Retinal pigment epithelial cell (primary cell): Measurements from ENCODE around the gene CEMIP.

ENCODE experiments used
- DNase-seq: peaks from one replicate; pipeline ENCODE4 v3.0.0-alpha.2; 2010; ENCODE audit warnings: low read depth
- H3K4me3 ChIP-seq: 2 replicates; pipeline ENCODE4 v1.5.1; 2011; ENCODE audit warnings: mild to moderate bottlenecking, low read length, control low read depth, moderate library complexity
- TF ChIP-seq, protein P1 (sequence below): conservative IDR thresholded peaks from 2 replicates; pipeline ENCODE4 v1.5.1; 2011; ENCODE audit warnings: low read depth, low read length, control low read depth, inconsistent platforms

CEMIP gene

GRCh38 chr15:80936288-80937078, 157.3 kb downstream of the CEMIP start:
- no peak overlapping the region for H3K4me3 ChIP-seq
- DNase-seq = no peak
- TF ChIP-seq, protein P1, sequence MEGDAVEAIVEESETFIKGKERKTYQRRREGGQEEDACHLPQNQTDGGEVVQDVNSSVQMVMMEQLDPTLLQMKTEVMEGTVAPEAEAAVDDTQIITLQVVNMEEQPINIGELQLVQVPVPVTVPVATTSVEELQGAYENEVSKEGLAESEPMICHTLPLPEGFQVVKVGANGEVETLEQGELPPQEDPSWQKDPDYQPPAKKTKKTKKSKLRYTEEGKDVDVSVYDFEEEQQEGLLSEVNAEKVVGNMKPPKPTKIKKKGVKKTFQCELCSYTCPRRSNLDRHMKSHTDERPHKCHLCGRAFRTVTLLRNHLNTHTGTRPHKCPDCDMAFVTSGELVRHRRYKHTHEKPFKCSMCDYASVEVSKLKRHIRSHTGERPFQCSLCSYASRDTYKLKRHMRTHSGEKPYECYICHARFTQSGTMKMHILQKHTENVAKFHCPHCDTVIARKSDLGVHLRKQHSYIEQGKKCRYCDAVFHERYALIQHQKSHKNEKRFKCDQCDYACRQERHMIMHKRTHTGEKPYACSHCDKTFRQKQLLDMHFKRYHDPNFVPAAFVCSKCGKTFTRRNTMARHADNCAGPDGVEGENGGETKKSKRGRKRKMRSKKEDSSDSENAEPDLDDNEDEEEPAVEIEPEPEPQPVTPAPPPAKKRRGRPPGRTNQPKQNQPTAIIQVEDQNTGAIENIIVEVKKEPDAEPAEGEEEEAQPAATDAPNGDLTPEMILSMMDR = no peak

GRCh38 chr15:80937718-80938117, 158.5 kb downstream of the CEMIP start:
- no peak overlapping the region for H3K4me3 ChIP-seq
- DNase-seq = no peak
- TF ChIP-seq, protein P1 = no peak

DNA sequence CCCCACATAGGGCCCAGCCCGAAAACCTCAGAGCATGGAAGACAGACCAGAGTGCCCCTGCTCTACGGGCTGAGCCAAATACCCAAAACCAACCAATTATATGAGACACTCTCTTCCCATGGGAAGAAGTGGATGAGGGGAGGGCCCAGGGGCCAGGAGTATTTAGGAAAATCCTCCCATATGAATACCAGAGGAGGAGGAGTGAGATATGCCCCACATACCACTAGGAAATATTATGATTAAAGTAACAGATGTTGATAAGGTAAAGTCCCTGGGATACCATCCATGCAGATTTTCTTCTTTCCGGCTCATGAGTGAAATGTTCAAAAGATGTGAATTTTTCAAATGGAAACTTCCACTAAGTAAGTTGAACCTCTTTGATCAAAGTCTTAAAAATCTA, 160.0 kb downstream of the CEMIP start:
- TF ChIP-seq, protein P1 = no peak
- DNase-seq = no peak
- H3K4me3 ChIP-seq = no peak overlapping the region

DNA sequence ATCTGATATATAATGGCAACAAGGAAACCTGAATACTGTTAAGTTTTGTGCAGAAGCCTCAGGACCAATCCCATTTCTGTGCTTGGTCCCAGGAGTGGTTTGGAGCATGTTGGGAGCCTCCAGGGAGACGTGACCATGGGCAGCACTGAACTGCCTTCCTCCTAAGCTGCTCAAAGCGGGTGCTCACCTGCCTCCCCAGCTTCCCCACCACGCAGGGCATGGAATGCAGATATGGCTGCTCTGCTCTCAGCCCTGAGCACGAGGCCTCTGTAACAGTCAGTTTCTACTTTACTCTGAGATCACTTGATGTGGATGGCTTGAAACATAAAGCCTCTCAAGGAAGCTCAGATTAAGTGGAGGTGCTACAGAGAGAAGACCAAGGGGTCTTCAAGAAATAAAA, 161.2 kb downstream of the CEMIP start:
- no peak for DNase-seq

DNA sequence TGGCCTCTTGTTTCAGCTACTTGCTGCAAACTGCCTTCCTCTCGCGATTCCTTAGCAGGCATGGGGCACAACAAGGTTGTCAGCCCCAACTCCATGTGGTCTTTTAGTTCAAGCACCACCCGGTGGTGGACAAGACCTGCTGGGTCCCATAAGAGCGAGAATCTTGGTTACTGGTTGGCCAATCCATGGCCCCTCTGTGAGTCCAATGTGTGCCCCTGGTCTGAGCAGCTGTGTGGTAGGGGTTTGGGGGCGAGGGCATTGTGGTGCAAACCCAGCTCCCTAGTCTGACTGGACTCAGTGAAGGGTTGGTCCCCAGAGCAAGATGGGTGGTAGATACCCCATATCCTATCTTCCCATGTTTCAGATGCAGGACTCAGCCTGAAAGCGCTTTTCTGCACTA, 161.7 kb downstream of the CEMIP start:
- DNase-seq = no peak
- no peak overlapping the region for H3K4me3 ChIP-seq
- TF ChIP-seq, protein P1 = no peak

More for the DNA sequence above, 161.2 kb downstream of the CEMIP start:
- TF ChIP-seq, protein P1 = no peak
- H3K4me3 ChIP-seq = no peak overlapping the region

- TF ChIP-seq, protein P1 = no peak
- H3K4me3 ChIP-seq = no peak overlapping the region
- no peak for DNase-seq
These were observed 163.1 kb downstream of the CEMIP start for GRCh38 chr15:80942266-80942665.
